GM12873 (cell line): ENCODE data around the gene CWC25.

ENCODE experiments used
- TF ChIP-seq, protein P1 (sequence below): IDR thresholded peaks from 2 replicates; pipeline ENCODE4 v1.5.1; 2012; ENCODE audit warnings: low read depth, mild to moderate bottlenecking, moderate library complexity, low read length, control low read depth; ENCODE audit not compliant: insufficient read depth; ENCODE audit errors: missing control alignments

CWC25 gene

DNA sequence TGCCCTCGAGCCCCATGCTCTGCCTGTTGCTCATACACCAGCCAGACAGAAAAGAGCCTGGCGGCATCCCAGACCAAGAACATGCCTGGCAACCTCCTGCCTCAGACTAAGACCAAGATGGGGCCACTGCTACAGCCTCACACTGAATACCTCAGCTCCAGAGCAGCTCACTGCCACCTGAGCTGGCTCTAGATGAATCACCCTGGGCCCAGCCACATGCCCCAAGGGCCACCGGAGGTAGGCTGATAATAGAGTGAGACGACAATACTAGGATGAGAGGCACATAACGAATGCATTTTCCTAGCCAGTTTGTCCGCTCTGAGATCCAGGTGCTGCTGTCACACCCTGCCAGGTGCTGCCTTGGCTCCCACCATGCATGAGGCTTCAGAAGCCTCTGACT lies 38.7 kb downstream of the CWC25 start:
- TF ChIP-seq, protein P1, sequence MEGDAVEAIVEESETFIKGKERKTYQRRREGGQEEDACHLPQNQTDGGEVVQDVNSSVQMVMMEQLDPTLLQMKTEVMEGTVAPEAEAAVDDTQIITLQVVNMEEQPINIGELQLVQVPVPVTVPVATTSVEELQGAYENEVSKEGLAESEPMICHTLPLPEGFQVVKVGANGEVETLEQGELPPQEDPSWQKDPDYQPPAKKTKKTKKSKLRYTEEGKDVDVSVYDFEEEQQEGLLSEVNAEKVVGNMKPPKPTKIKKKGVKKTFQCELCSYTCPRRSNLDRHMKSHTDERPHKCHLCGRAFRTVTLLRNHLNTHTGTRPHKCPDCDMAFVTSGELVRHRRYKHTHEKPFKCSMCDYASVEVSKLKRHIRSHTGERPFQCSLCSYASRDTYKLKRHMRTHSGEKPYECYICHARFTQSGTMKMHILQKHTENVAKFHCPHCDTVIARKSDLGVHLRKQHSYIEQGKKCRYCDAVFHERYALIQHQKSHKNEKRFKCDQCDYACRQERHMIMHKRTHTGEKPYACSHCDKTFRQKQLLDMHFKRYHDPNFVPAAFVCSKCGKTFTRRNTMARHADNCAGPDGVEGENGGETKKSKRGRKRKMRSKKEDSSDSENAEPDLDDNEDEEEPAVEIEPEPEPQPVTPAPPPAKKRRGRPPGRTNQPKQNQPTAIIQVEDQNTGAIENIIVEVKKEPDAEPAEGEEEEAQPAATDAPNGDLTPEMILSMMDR, result no peak

- TF ChIP-seq, protein P1, result no peak
These were observed 41.9 kb downstream of the CWC25 start for GRCh38 chr17:38783227-38783626.

GRCh38 chr17:38779965-38780752 lies 45.0 kb downstream of the CWC25 start:
- TF ChIP-seq, protein P1, result no peak

DNA sequence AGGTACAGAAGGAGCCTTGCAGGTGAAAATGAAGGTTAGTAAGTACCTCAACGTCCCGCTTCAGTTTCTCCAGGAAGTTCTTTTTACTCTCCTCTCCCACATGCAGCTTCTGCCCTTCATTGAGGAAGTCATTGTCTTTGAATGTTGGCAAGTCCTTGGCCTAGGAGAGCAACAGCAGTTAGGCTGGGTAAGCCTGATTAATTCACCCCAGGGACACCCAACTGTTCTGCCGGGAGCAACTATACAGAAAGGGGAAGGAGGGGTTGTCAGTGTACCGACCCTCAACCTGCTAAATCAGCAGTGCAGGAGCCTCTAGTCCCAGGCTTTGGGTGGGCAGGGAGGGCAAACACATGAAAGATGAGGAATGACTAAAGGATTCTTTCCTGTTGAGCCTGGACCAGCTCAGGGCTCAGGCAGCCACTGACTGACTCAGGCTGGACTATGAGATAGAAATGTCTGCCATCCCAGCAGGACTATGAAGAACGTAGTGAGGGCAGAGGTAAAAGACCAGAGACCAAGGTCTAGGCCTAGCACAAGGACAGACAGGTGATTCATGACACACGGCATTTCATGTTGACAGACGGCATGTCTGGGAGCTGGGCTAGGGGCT lies 47.4 kb downstream of the CWC25 start:
- TF ChIP-seq, protein P1, result no peak

DNA sequence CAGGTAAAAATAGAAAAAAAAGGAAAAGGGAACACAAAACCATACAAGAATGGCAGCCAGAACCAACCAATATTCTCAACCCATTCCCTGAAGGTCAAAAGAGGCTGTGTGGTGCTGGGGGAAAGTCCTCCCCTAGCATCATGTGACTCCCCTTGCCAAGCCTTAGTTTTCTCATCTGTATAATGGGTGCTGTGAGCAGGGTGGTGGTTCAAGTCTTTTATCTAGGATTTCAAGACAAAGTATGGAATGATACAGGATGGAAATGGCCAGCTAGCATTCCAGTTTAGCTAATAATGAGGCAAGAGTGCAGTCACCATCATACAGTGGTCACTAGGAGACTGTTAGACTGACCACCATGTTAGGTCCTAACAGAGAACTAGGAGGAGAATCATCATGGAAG lies 51.9 kb downstream of the CWC25 start:
- TF ChIP-seq, protein P1, result no peak

- TF ChIP-seq, protein P1, result no peak
These were observed 56.7 kb downstream of the CWC25 start for GRCh38 chr17:38768417-38768816.

DNA sequence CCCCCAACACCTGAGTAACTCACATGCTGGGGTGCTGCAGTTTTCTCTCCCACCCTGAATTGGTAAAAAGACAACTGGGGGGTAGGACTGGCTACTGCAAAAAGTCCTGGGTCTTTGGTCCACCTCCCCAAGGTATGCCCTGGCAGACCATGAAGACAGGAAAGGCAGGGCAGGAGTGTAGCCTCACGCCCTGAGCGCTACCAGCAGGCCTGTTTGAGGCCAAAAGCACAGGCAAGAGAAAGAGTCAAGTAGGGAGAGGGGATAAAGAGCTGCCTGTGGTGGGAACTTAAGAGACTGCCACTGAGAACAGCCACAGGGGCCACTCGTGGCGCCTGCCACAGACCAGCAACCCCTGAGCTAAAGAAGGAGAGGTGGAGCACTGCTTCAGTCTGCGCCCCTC lies 58.8 kb downstream of the CWC25 start:
- TF ChIP-seq, protein P1, result no peak
